Dedifferentiated amniotic fluid mesenchymal stem cell (primary cell): ENCODE measurements around the gene HP1BP3.
A peak's percentile ranks its signal among the peaks of the same experiment; 100 is the strongest.

ENCODE experiments used
- DNase-seq: peaks from one replicate; pipeline ENCODE4 v3.0.0-alpha.2; 2016; ENCODE audit errors: extremely low spot score

The HP1BP3 gene

DNA sequence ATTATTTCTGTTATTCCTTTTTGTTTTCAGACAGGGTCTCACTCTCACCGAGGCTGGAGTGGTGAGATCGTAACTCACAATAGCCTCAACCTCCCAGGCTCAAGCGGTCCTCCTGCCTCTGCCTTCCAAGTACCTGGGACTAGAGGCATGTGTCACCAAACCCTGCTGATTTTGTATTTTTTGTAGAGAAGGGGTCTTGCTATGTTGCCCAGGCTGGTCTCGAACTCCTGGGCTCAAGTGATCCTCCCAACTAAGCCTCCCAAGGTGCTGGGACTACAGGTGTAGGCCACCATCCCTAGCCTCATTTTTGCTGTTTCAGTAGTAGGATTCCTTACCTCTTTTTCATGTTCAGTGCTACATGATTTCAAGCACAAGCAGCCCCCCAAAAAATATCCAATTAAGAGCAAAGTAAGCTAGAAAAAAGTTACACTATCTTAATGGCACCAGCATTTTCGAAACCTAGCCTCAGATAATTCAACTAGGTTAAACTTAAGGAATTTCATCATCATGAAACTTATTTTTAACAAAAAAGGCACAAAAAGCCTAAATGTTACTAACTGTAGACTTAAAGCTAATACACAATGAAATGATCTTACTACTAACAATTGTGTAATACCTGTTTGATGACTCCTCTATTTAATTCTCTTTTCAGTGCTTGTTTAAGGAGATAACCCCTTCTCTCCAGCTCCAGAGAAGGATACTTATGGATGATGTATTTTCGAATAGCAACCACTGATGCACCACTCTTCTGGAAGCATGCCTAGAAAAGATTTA is 16.6 kb downstream of the HP1BP3 start:
- no peak for DNase-seq

GRCh38 chr1:20767271-20767670 is 19.8 kb downstream of the HP1BP3 start:
- DNase-seq: no peak

DNA sequence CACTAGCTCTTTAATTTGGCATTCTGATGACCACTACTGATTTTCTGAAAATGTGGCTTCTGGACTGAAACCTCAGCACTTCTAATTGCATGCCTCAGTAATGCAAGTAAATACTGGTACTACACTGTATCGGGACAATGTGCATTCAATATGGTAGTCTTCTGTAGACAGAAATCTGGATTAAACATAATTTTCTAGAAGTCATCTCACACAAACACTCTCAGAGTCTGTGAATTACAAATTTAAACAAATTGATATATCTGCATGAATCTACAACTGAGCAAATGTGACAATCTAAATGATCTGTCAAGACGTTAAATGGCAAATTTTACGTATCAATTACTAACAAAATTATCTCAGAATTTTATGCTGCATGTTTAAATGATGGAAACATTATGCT is 23.7 kb downstream of the HP1BP3 start:
- DNase-seq: no peak

DNA sequence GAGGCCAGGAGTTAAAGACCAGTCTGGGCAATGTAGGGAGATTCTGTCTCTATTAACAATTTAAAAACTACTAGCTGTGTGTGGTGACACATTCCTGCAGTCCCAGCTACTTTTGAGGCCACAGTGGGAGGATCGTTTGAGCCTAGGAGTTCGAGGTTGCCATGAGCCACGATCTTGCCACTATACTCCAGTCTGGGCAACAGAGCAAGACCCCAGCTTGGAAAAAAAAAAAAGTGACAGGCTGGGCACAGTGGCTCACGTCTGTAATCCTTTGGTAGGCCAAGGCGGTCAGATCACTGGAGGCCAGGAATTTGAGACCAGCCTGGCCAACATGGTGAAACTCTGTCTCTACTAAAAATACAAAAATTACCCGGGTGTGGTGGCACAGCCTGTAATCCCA is 26.8 kb downstream of the HP1BP3 start:
- DNase-seq: no peak

DNA sequence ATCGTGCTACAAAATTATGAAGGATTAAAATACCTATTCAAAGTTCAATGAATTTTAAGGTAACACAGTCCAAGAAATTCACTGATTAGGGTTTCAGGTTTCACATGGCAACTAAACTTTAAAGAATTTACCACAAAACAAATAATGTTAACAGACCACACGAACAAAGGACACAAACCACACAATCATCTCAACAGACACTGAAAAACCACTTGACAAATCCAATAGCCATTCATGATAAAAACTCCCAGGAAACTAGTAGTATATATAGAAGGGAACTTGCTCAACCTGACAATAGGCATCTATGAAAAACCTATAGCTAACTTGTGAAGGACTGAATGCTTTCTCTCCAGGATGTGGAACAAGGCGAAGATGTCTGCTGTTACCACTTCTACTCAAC is 33.5 kb downstream of the HP1BP3 start:
- no peak for DNase-seq

GRCh38 chr1:20751462-20751990 is 35.6 kb downstream of the HP1BP3 start:
- no peak for DNase-seq

GRCh38 chr1:20742671-20743070 is 44.4 kb downstream of the HP1BP3 start:
- no peak for DNase-seq

DNA sequence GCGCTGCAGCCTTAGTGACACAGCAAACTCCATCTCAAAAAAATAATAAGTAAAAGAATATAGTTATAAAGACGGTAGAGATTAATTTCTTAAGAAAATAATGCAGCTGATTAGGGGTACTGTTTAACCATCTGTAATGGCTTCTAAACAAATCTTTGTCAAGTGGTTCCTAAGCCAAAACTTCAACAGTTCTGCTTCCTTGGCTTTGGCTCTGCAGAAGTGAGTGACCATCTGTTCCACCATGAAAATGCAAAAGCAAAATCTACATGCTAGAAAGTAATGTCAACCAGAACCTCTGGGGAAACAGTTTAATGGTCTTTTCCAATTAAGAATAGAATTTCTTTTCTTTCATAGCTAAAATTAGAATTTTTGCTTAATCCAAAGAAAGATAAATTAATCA is 46.3 kb downstream of the HP1BP3 start:
- no peak for DNase-seq

GRCh38 chr1:20739225-20739624 is 47.9 kb downstream of the HP1BP3 start:
- DNase-seq: peak; percentile 48

DNA sequence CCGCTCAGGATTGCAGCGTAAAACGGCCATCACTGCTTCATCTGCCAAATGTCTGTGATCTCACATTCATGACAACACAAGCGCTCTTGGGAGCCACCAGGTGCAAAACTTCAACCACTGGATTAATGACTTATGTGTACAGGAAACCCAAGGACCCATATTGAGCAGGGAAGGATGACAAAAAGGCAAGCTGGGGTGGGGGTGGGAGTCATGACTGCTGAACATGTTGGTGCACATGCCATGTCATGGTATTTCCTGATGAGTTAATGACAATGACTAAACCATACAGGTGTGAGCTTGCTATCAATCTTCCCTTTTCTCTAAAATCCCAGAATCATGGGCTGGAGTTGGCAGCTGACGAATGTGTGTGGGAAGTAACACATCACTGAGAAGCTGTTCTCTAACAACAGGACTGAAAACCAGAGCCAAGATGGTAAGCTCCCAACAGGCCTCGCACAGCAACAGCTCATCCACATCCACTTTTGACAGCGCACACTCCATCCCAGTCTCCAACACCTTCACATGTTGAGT is 51.5 kb downstream of the HP1BP3 start:
- no peak for DNase-seq

DNA sequence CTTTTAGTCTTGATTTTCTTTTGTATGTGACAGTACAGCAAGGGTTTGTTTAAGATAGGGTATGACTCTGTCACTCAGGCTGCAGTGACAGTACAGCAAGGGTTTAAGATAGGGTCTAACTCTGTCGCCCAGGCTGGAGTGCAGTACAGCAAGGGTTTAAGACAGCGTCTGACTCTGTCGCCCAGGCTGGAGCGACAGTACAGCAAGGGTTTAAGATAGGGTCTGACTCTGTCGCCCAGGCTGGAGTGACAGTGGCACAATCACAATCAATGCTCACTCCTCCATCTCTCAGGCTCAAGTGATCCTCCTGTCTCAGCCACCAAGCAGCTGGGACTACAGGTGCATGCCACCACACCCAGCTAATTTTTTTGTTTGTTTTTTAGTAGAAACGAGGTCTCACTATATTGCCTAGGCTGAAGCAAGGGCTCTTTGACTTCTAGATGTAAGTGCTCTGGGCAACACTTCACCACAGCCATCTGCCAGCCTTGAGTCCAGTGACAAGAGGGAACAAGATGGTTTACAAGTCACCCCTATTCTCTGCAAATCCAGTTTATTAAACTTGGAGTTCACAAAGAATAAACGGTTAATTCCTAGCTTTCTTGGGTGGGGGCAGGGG is 53.6 kb downstream of the HP1BP3 start:
- DNase-seq: no peak

- peak; percentile 86 for DNase-seq
Observed at GRCh38 chr1:20732588-20733359, 54.3 kb downstream of the HP1BP3 start, which contains the start of gene SH2D5. SH2D5 (minus strand) TSS chr1:20732703; CDS start chr1:20728044, 4,659 bp downstream.

DNA sequence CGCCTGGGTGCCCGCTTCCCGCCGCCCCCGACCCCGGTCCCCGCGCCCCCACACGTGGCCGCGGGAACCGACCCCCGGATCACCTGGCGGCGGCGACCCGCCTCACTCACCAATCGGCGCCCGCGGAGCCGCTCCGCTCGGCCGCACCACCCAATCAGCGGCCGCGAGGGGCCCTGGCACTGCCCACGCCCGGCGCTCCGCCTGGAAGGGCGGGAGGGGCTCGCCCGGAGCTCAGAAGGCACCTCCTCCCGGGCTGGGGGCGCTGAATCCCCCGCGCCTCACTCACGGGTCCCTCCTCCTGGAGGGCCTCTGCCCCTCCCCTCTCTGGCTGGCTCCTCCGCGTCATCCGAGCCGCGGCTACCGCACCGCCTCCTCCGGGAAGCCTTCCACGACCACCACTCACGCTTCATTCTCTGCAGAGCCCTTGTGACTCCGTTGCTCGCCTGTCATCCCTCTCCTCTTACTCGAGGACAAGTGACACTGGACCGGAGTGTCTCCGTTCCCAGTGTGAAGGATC is 55.0 kb downstream of the HP1BP3 start:
- no peak for DNase-seq

GRCh38 chr1:20731057-20731991 is 55.8 kb downstream of the HP1BP3 start:
- DNase-seq: no peak

GRCh38 chr1:20730690-20731056 is 56.4 kb downstream of the HP1BP3 start:
- no peak for DNase-seq

DNA sequence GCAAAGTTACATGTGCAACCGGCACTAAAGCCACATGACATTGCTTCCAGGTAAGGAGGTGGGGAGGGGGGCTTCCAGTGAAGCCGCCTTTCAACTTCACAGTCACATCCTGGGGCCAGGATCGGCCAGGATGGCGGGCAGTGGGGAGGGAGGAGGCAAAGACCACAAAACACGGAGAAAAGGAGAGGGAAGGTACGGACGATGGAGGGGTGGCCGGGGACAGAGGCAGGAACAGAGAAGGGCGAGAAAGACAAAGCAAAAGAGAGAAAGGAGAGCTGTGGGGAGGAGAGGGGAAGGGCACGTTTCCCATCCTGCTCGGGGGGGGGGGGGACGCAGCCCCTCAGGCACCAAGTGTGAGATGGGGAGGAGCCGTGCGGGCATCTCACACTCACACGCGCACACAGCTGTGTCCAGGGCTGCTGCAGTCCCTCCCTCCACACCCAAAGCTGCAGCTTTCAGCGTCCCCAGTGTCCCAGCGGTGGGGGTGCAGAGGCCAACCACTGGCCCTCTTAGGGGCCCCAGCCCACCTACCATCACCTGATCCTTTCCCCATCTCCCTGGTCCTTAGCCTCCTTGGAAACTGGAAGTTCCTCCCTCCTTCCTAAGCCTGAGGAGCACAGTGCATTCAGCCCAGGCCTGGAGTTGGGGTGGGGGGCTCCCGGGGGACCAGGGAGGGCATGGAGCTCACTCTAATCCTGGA is 57.0 kb downstream of the HP1BP3 start:
- DNase-seq: no peak

DNA sequence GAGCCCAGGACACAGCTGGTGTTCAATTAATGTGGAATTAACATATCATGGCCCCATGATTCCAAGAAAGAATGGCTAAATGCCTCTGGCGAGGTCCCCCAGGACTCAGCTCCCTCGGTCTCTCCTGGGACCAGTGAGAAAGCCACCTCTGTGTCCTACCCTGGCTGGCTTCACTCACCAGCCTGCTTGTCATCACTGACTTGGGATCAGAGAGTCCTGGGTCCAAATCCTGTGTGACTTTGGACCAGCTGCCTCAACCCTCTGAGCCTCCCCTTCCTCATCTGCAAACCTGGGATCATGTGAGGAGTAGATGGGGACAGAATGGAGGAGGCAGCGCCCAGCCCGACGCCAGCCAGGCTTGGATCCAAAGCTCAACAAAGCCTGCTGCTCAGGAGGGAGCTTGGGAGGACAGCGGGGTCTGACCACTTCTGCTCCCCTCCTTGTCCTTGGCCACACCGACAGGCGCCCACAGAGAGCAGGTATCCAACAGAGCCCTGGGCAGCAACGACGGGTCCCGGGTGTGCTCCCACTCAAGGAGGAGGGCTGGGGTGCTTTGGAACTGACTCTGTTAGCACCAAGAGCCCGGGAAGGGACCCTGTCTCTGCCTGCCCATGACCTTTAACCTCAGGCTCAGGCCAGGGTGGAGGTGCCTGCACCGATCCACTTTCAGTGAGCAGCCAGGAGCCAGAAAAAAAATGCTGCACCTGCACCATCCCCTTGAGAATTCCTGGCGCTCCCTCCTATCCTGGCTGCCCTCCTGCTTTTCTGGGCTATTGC is 57.8 kb downstream of the HP1BP3 start:
- no peak for DNase-seq

GRCh38 chr1:20728371-20729154 is 58.5 kb downstream of the HP1BP3 start:
- DNase-seq: no peak
